Lower leg skin (tissue), 3 donors: ENCODE results near the gene SELENOS.

Source experiments
- CTCF ChIP-seq, 3 donors: fragments of 450-650 bp; IDR thresholded peaks; one replicate each; pipeline ENCODE4 v1.5.1; 2016; ENCODE audit warnings: antibody characterized with exemption in 3 of 3, mild to moderate bottlenecking in 3 of 3, moderate library complexity in 2 of 3
- POLR2A ChIP-seq, 2 donors: fragments of 450-650 bp; IDR thresholded peaks; one replicate each; pipeline ENCODE4 v1.6.1; 2016 to 2017; ENCODE audit warnings: antibody characterized with exemption in 2 of 2, mild to moderate bottlenecking in 1 of 2, moderate library complexity in 1 of 2

DNA sequence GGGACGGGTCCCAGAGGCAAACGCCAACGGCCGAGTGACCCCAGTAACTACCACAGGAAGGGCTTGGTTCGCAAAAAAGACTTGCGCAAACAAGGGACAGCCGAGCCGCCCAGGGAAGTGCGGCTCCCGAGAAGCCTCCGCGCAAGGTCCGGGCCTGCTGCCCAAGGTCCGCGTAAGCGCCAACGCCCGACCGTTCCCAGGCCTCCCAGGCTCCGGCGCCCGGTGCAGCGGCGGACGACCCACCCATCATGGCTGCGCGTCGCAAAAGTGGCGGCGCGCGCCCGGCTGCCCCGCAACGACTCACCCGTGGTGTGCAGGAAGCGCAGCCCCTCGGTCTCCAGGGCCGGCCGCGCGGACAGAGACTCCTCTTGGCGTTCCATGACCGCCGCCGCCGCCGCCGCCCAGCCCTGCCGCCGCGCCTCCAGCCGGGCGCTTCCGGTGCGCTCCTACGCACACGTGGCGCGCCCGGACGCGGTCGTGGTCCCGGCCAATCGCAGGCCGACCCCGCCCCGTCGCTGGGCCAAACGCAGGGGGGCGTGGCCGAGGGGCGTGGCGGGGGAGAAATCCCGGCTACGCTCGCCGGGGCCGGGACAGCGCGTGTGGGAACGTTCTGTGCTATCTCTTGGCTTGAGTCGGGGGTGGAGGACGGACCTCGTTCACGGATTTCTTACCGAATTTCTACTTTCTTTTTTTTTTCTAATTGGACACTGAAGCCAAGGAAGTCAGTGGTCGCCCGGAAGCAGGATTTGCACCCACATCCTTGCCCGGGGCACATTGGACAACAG, at the start of gene SELENOS:
- TF ChIP-seq CTCF (IDR thresholded peaks at IDR 0.05) = no peak
- peak in 1 of 2 donors; percentile 48 for TF ChIP-seq POLR2A (IDR thresholded peaks at IDR 0.05)
